Natural killer cell (primary cell): ENCODE measurements around the gene ZNF394. TPM values are rescaled to one million over a fixed set of nuclear protein-coding genes. Genes with fewer than 3 reads are reported as not detected.

Experiments
- ATAC-seq, 3 donors: fragments of 150-1000 bp in 2 of 3; fragments of 200-7000 bp in 1 of 3; cut with Tn5 transposase; 1 replicate in 1 of 3; 2 replicates in 2 of 3; pipeline ENCODE4 v1.10.0; 2021; ENCODE audit warnings: mild to moderate bottlenecking in 2 of 3, moderate library complexity in 2 of 3
- DNase-seq, 2 donors: peaks; one replicate each; pipeline versions ENCODE4 v3.0.0 to v3.0.0-alpha.2; 2013 to 2021; ENCODE audit warnings: mixed read lengths in 1 of 2
- H3K27ac ChIP-seq: one replicate; pipeline ENCODE4 v1.5.1; 2013; ENCODE audit warnings: mild to moderate bottlenecking, low read length
- H3K27me3 ChIP-seq: one replicate; pipeline ENCODE4 v1.6.1; 2013; ENCODE audit warnings: low read length; ENCODE audit not compliant: control insufficient read depth, insufficient read depth
- H3K36me3 ChIP-seq: one replicate; pipeline ENCODE4 v1.6.1; 2013; ENCODE audit warnings: low read length; ENCODE audit not compliant: control insufficient read depth, insufficient read depth
- H3K4me1 ChIP-seq: one replicate; pipeline ENCODE4 v1.6.1; 2013; ENCODE audit warnings: low read length; ENCODE audit not compliant: control insufficient read depth, insufficient read depth
- H3K4me3 ChIP-seq: one replicate; pipeline ENCODE4 v1.5.1; 2013; ENCODE audit warnings: low read length
- H3K9me3 ChIP-seq: one replicate; pipeline ENCODE4 v1.6.1; 2013; ENCODE audit warnings: low read length; ENCODE audit not compliant: control insufficient read depth, insufficient read depth
- H3K27ac Mint-ChIP-seq, 2 donors: one replicate each; pipeline ENCODE4 v1.8.0; 2022; ENCODE audit warnings: mild to moderate bottlenecking in 2 of 2, mixed read lengths in 2 of 2, moderate library complexity in 1 of 2
- H3K27me3 Mint-ChIP-seq, 2 donors: one replicate each; pipeline ENCODE4 v1.8.0; 2022; ENCODE audit warnings: low read depth in 2 of 2, mixed read lengths in 2 of 2
- H3K36me3 Mint-ChIP-seq: one replicate; pipeline ENCODE4 v1.8.0; 2022; ENCODE audit warnings: mixed read lengths
- H3K4me1 Mint-ChIP-seq, 2 donors: one replicate each; pipeline ENCODE4 v1.8.0; 2022; ENCODE audit warnings: mixed read lengths in 2 of 2
- H3K4me3 Mint-ChIP-seq: one replicate; pipeline ENCODE4 v1.8.0; 2022; ENCODE audit warnings: mild to moderate bottlenecking, moderate library complexity, mixed read lengths
- H3K9me3 Mint-ChIP-seq, 2 donors: one replicate each; pipeline ENCODE4 v1.8.0; 2022; ENCODE audit warnings: mixed read lengths in 2 of 2
- WGBS: methylation state at CpG from one replicate; pipeline ENCODE4 v1.1.7; 2013; ENCODE audit warnings: missing lambda C conversion rate; ENCODE audit not compliant: insufficient coverage; 5-methylcytosine and 5-hydroxymethylcytosine counted together
- intact Hi-C: fragments of 100-400 bp; cut with micrococcal nuclease; formaldehyde crosslinking; loops from one replicate; pipeline ENCODE4 v1.14.2; 2022
- total RNA-seq, 4 donors: library from RNA; stranded (reverse); fragments of 120-200 nt in 1 of 4; gene quantifications; one replicate each; pipeline versions ENCODE4 v1.2.3 to v1.2.4, GENCODE V29; 2013 to 2022
- TF ChIP-seq, protein P1 (sequence below): fragments of 200-600 bp; IDR thresholded peaks from one replicate; pipeline ENCODE4 v1.8.0; 2022; ENCODE audit warnings: antibody characterized with exemption

Gene ZNF394
- total RNA-seq, 3 donors from 2014 or later (not counting 1 experiment from before 2014, with no cell fraction given), result 188 to 237 (median 215) TPM

DNA sequence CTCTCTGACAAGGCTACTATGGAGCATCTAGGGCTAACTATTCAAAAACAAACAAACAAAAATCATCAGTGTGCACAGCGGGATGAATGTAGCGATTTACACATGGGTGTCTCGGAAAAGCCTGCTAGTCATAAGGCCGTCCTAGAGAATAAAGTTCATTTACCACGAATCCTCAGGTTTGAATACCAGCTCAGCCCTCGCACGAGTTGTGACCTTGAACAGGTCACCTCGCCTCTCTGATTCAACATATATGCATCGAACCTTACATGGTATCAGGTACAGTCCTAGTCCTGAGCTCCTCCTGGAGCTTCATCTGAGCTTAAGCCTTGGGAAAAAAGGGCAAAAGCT, 34.7 kb downstream of the ZNF394 start:
- ATAC-seq, result peak in 1 of 3 donors; percentile 0
- H3K27ac Mint-ChIP-seq, result peak overlapping the region; percentile 91 to 98

DNA sequence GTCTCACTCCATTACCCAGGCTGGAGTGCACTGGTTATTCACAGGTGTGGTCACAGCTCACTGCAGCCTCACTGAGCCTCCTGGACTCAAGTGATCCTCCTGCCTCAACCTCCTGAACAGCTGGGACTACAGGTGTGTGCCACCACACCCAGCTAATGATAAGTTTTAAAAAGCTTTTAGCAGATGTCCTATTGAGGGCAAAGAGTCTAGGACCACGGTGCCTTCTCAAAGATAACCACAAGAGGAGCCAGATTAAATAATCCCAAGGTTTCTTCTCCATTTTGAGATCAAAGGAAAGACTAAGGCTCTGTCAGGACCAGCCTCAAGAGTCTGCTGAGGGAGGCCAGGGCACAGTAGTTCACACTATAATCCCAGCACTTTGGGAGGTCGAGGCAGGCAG, 38.9 kb downstream of the ZNF394 start:
- no peak overlapping the region for H3K4me3 Mint-ChIP-seq
- Histone ChIP-seq H3K4me1 (peaks cover 15% of the 10 kb centered on the region), H3K4me3 (no peak overlapping the region), H3K27me3 (no peaks in the 10 kb centered on the region), H3K9me3 (no peaks in the 10 kb centered on the region), H3K27ac (no peak overlapping the region), H3K36me3 (peaks cover 38% of the 10 kb centered on the region)
- no peak for ATAC-seq
- DNase-seq, result no peak
- no peak overlapping the region for H3K27ac Mint-ChIP-seq
- H3K27me3 Mint-ChIP-seq, result no peaks in the 10 kb centered on the region
- TF ChIP-seq, protein P1, sequence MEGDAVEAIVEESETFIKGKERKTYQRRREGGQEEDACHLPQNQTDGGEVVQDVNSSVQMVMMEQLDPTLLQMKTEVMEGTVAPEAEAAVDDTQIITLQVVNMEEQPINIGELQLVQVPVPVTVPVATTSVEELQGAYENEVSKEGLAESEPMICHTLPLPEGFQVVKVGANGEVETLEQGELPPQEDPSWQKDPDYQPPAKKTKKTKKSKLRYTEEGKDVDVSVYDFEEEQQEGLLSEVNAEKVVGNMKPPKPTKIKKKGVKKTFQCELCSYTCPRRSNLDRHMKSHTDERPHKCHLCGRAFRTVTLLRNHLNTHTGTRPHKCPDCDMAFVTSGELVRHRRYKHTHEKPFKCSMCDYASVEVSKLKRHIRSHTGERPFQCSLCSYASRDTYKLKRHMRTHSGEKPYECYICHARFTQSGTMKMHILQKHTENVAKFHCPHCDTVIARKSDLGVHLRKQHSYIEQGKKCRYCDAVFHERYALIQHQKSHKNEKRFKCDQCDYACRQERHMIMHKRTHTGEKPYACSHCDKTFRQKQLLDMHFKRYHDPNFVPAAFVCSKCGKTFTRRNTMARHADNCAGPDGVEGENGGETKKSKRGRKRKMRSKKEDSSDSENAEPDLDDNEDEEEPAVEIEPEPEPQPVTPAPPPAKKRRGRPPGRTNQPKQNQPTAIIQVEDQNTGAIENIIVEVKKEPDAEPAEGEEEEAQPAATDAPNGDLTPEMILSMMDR, result no peak
- no peaks in the 10 kb centered on the region for H3K36me3 Mint-ChIP-seq
- H3K9me3 Mint-ChIP-seq, result no peaks in the 10 kb centered on the region
- WGBS, result 90% methylated on average over 2 of the region's 2 CpGs
- intact Hi-C loops, result no loop called here
- H3K4me1 Mint-ChIP-seq, result peaks cover 34 to 40% of the 10 kb centered on the region in 2 donors

More for the DNA sequence above, 34.7 kb downstream of the ZNF394 start:
- Histone ChIP-seq H3K9me3 (no peaks in the 10 kb centered on the region), H3K36me3 (peaks cover 16% of the 10 kb centered on the region), H3K27ac (peak overlapping the region; percentile 69), H3K27me3 (no peaks in the 10 kb centered on the region), H3K4me1 (peaks cover 20% of the 10 kb centered on the region), H3K4me3 (peak overlapping the region; percentile 78)
- intact Hi-C loops, result no loop called here
- TF ChIP-seq, protein P1, result no peak
- Mint-ChIP-seq H3K4me1 (peaks cover 22 to 33% of the 10 kb centered on the region in 2 donors), H3K9me3 (no peaks in the 10 kb centered on the region), H3K27me3 (no peaks in the 10 kb centered on the region), H3K4me3 (peak overlapping the region; percentile 96), H3K36me3 (no peaks in the 10 kb centered on the region)
- DNase-seq, result no peak
- WGBS, result 11% methylated on average over 9 of the region's 9 CpGs

DNA sequence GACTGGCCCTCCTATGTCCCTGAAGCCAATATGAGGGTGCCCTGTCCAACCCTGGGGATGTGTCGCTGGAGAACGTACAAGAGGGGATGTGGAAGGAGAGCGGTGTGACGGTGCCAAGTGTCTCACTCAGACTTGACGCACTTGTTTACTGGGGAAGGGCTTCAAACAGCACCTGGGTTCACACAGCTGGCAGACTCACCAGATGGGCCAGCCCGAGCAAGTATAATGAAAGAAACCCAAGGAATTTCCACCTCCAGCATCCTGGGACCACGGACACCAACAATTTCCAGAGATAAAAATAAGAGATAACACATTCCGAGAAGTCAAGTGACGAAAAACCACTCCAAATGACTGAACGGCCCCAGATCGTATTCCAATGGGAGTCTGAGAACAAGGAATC, 39.4 kb downstream of the ZNF394 start:
- Mint-ChIP-seq H3K36me3 (no peaks in the 10 kb centered on the region), H3K4me3 (no peak overlapping the region), H3K9me3 (no peaks in the 10 kb centered on the region), H3K27ac (peak overlapping the region in 1 of 2 donors; percentile 15), H3K27me3 (no peaks in the 10 kb centered on the region), H3K4me1 (peaks cover 29 to 34% of the 10 kb centered on the region in 2 donors)
- TF ChIP-seq, protein P1, result no peak
- ATAC-seq, result no peak
- Histone ChIP-seq H3K9me3 (no peaks in the 10 kb centered on the region), H3K4me1 (peaks cover 12% of the 10 kb centered on the region), H3K27ac (no peak overlapping the region), H3K27me3 (no peaks in the 10 kb centered on the region), H3K36me3 (peaks cover 38% of the 10 kb centered on the region), H3K4me3 (no peak overlapping the region)
- 95% methylated on average over 11 of the region's 11 CpGs for WGBS
- DNase-seq, result no peak
- intact Hi-C loops, result no loop called here

DNA sequence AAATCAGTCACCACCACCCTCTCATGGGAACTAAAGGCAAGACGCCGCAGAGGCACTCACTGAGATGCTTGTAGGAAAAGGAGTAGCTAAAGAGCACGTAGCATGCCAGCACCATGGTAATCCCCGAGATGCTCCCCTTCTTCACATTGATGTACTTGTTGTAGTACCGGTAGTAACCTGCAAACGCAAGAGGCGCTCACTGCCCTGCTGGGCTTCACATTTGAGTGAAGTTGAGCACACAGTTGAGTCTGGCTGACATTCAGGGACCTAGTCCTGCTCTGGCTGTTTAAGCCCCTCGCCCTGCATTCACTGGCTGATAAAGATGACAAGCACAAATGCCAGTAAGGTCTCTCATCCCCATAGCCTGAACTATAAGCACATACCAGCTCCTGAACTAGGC, 41.0 kb downstream of the ZNF394 start:
- Histone ChIP-seq H3K27me3 (no peaks in the 10 kb centered on the region), H3K4me3 (no peak overlapping the region), H3K27ac (no peak overlapping the region), H3K9me3 (no peaks in the 10 kb centered on the region), H3K36me3 (peaks cover 43% of the 10 kb centered on the region), H3K4me1 (no peaks in the 10 kb centered on the region)
- peaks cover 22 to 27% of the 10 kb centered on the region in 2 donors for H3K4me1 Mint-ChIP-seq
- no peaks in the 10 kb centered on the region for H3K36me3 Mint-ChIP-seq
- ATAC-seq, result peak in 2 of 3 donors; percentile 47 to 70
- H3K27me3 Mint-ChIP-seq, result no peaks in the 10 kb centered on the region
- WGBS, result 92% methylated on average over 8 of the region's 8 CpGs
- peak overlapping the region in 1 of 2 donors; percentile 29 for H3K27ac Mint-ChIP-seq
- H3K9me3 Mint-ChIP-seq, result no peaks in the 10 kb centered on the region
- TF ChIP-seq, protein P1, result no peak
- DNase-seq, result peak in 1 of 2 donors; percentile 49
- intact Hi-C loops, result loop anchor here (5.0 kb wide), 1 partner anchor 42 kb away; no protein-coding TSS in a partner anchor
- no peak overlapping the region for H3K4me3 Mint-ChIP-seq
